HUDEP-2 (cell line): Measurements from ENCODE around the gene TPSG1.

Experiments used
- DNase-seq, 76 experiments: peaks; one replicate each; lab custom pipeline; 2025; ENCODE audit not compliant: unreplicated experiment in 76 of 76; lab: John Stamatoyannopoulos, UW

The TPSG1 gene

DNA sequence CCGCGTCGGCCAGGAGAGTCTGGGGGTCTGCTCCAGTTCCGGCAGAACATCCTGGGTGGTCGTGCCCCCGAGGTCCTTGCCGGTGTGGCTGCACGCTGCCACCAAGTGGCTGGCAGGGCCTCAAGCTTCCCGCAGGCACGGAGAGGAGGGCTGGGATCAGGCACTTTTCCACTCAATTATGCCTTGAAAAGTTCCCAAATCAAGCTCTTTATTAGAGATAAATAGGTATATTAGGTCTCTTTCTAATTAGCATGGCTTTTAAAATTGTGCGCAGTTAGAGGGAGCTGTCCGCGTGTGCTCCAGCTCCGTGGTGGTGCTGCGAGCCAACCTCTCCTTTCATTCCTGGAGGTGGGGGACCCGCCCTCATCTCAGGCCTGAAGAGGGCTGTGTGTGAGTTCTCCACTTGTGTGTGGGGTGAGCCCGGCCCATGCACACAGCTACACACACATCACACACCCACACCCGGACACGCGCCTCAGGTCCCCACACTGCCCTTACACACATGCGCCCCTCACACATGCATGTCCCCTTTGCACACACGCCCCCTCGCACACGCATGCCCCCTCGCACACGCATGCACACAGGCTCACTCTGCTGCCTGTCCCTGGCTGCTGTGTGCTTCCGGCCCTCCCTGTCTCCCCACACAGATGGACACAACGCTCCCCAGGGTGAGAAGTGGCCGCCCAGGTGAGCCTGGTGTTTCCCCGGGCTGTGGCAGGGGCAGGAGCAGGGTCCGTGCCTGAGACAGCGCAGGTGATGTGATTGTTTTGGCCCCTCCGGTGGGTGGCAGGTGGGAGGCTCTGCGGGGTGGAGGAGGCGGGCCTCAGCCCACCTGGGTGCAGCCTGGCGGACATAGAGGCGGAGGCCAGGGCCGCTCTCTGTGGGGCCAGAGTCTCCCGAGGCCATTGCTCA lies 43.4 kb downstream of the TPSG1 start:
- DNase-seq, result no peak

DNA sequence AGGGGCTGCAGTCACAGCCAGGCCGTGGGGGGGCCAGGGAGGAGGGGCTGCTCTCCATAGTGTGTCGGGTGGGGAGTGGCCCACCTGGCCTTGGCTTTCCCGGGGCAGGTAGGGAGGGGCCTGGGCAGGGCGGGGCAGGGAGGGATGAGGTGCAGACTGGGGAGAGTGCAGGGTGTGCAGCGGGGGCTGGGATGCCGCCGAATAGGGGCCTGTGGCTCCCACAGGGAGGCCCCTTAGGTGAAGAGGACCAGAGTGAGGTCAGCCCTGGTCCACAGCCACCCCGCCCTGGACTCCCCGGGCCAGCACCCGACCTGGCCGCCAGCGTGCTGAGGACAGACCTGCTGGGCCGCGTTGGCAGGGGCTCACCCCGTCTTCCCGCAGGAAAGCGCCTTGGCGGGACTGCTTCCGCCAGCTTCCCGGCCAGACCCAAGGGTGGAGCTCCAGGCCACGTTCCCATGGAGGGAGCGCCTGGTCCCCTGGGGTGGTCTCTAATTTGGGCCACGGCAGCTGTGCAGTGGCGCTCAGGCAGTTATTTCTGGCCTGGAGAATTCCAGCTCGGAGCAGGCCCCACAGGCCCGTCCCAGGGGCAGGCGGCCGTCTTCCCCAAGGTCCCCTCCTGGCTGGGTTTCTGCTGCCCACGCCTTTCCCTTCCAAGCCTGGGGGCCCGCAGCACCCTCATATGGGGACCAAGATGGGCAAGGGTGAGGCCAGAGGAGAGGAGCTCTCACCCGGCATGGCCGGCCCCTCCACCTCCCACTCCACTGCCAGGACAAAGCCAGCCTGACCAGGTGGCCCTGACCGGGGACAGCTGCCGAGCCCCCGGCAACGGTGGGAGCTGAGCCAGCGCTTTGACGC lies 44.3 kb downstream of the TPSG1 start:
- DNase-seq, result peak in 12 of 76 experiments; percentile 18 to 88 (median 71)

DNA sequence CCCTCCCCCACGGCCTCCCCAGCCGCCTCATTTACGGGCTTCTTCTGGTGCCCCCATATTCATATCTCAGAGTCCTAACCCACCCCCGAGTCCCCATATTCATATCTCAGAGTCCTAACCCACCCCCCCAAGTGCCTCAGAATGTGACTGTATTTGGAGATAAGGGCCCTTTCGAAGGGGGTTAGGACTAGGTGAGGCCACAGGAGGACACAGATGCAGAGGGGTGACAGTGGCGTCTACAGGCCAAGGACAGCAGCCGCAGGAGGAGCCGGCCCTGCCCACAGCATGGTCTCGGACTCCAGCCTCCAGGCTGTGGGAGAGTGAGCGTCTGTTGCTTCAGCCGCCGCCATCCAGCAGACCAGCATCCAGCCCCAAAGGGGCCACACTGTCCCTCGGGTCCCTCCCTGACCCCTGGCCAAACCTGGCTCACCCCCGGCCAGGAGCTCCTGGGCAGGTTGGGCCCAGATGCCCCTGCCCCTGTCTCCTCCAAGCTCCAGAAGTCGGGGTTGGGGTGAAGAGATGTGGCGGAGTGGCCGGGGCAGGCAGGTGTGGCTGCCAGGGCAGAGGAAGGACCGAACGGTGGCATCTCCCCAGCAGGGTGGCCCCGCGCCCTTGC lies 46.7 kb downstream of the TPSG1 start:
- no peak for DNase-seq

GRCh38 chr16:1177750-1178149 lies 47.3 kb downstream of the TPSG1 start:
- DNase-seq, result no peak

- no peak for DNase-seq
Observed at GRCh38 chr16:1177053-1177452, 48.0 kb downstream of the TPSG1 start.

- no peak for DNase-seq
Observed at GRCh38 chr16:1176280-1176897, 48.7 kb downstream of the TPSG1 start.

- no peak for DNase-seq
Observed at GRCh38 chr16:1175566-1176279, 49.3 kb downstream of the TPSG1 start.

GRCh38 chr16:1174477-1175357 lies 50.4 kb downstream of the TPSG1 start:
- DNase-seq, result no peak

GRCh38 chr16:1173788-1174451 lies 51.1 kb downstream of the TPSG1 start:
- DNase-seq, result no peak

DNA sequence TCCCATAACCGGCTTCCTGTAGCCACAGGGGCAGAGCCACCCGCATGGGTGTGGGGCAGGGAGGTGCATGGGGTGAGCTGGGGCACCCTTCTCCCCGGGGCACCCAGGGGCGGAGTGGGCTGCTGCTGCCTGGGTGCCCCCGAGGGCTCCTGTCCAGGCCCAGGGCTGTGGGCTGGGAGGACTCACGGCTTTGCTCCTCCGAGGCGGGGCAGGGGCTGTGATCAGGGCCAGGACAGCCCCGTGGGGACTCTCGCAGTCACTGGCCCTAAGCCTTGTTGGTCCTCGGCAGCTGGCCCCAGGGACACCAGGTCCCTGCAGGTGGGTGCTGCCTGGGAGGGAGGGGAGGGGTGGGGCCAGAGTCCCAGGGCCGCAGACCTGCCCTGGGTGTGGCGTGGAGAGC lies 52.4 kb downstream of the TPSG1 start:
- no peak for DNase-seq

- DNase-seq, result no peak
Observed at GRCh38 chr16:1171854-1172428, 53.1 kb downstream of the TPSG1 start.
